Activated CD4-positive, alpha-beta T cell treated with anti-CD3 and anti-CD28 coated beads for 36 hours (primary cell): ENCODE measurements around the gene SLC25A13. TPM values are rescaled to one million over a fixed set of nuclear protein-coding genes. Genes with fewer than 3 reads are reported as not detected.

ENCODE experiments used
- ATAC-seq: fragments of 200-7000 bp; cut with Tn5 transposase; one replicate; pipeline ENCODE4 v1.10.0; 2021; ENCODE audit warnings: mild to moderate bottlenecking, moderate library complexity
- CTCF ChIA-PET: fragments of 350-600 bp; sonication (Branson Sonifier 250); formaldehyde crosslinking; loops from one replicate; lab custom pipeline; 2021; ENCODE audit warnings: antibody characterized with exemption; lab: Charles Lee
- POLR2A ChIA-PET: fragments of 350-600 bp; sonication (Branson Sonifier 250); formaldehyde crosslinking; loops from one replicate; lab custom pipeline; 2021; ENCODE audit warnings: antibody characterized with exemption, inconsistent platforms; lab: Charles Lee
- DNase-seq: peaks from one replicate; pipeline ENCODE4 v3.0.0-alpha.2; 2020
- H3K27ac Mint-ChIP-seq: one replicate; pipeline ENCODE4 v1.8.0; 2021; ENCODE audit warnings: mixed read lengths
- H3K27me3 Mint-ChIP-seq: one replicate; pipeline ENCODE4 v1.8.0; 2021; ENCODE audit warnings: mixed read lengths
- H3K36me3 Mint-ChIP-seq: one replicate; pipeline ENCODE4 v1.8.0; 2021; ENCODE audit warnings: low read depth, mixed read lengths
- H3K4me1 Mint-ChIP-seq: one replicate; pipeline ENCODE4 v1.8.0; 2021; ENCODE audit warnings: mixed read lengths
- H3K4me3 Mint-ChIP-seq: one replicate; pipeline ENCODE4 v1.8.0; 2021; ENCODE audit warnings: mild to moderate bottlenecking, moderate library complexity, mixed read lengths
- H3K9me3 Mint-ChIP-seq: one replicate; pipeline ENCODE4 v1.8.0; 2021; ENCODE audit warnings: low read depth, mixed read lengths
- intact Hi-C, 2 experiments: fragments of 100-400 bp; cut with DNase I in 1 of 2; cut with micrococcal nuclease in 1 of 2; formaldehyde crosslinking; loops; one replicate each; pipeline versions ENCODE4 v1.14.2 to v1.15.1; 2022 to 2024; cut with DNase I, micrococcal nuclease
- total RNA-seq, 2 experiments: library from RNA; stranded (reverse); gene quantifications; one replicate each; pipeline ENCODE4 v1.2.3, GENCODE V29; 2021

The SLC25A13 gene
- total RNA-seq, 2 experiments from 2014 or later: 10.3 to 11.3 TPM

DNA sequence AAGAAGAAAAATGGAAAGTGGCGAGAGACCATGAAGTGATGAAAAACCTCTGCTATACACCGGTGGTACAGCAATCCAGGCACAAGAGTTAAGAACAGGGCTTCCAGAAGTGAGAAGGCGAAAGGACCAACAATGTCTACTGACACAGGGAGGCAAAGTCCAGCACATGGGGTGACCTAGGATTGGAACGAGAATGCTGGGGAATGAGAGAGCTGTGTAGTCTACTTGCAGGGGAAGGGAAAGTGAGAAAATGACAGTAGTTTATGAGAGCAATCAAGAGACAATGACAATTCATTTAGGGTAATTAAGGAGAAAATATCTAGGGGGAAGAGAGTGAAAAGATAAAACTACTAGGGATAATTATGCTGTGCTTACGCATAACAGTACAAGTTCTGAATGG is 169.2 kb downstream of the SLC25A13 start:
- Mint-ChIP-seq H3K27me3 (no peaks in the 10 kb centered on the region), H3K4me1 (no peaks in the 10 kb centered on the region), H3K27ac (no peak overlapping the region), H3K4me3 (no peak overlapping the region), H3K9me3 (no peaks in the 10 kb centered on the region), H3K36me3 (peaks cover 16% of the 10 kb centered on the region)
- no peak for ATAC-seq
- ChIA-PET POLR2A (no interaction called here), CTCF (interaction anchor here (1.2 kb wide), 1 partner anchor 23 kb away, joined by 4 read pairs; no protein-coding TSS in a partner anchor)
- DNase-seq: no peak
- intact Hi-C loops: no loop called here

DNA sequence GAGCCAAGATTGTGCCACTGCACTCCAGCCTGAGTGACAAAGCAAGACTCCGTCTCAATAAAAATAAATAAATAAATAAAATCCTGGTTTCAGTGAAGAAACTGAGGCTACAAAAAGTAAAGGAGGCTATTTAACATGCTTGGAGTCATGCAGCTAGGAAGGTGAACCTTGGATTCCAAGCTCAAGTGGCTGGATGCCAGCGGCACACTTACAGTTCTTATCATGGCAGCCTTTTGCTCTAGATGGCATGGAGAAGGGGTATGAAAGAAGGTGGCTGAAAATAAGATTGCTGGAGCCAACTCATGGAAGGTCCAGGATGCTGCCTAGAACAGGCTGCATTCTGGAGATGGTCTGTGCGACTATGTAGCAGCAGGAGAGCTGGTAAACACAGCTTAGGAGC is 170.0 kb downstream of the SLC25A13 start:
- peaks cover 15% of the 10 kb centered on the region for H3K36me3 Mint-ChIP-seq
- intact Hi-C loops: no loop called here
- no peak overlapping the region for H3K27ac Mint-ChIP-seq
- POLR2A ChIA-PET: no interaction called here
- no peak for ATAC-seq
- H3K9me3 Mint-ChIP-seq: no peaks in the 10 kb centered on the region
- CTCF ChIA-PET: no interaction called here
- H3K27me3 Mint-ChIP-seq: no peaks in the 10 kb centered on the region
- H3K4me1 Mint-ChIP-seq: no peaks in the 10 kb centered on the region
- DNase-seq: no peak
- H3K4me3 Mint-ChIP-seq: no peak overlapping the region

DNA sequence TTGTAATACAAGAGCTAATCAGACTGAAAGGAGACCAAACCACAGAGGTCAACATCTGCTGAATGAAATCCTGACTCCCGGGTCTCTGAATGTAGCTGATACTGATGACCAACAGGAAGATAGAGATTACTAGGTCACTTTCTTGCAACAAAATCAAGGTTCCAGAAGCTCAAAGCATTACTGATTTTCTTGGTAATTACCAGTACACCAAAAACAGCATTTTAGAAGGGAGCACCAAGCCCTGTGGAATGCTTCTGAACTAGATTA is 177.7 kb downstream of the SLC25A13 start:
- ATAC-seq: no peak
- no peaks in the 10 kb centered on the region for H3K4me1 Mint-ChIP-seq
- CTCF ChIA-PET: no interaction called here
- no peaks in the 10 kb centered on the region for H3K27me3 Mint-ChIP-seq
- H3K9me3 Mint-ChIP-seq: no peaks in the 10 kb centered on the region
- intact Hi-C loops: no loop called here
- no peak for DNase-seq
- POLR2A ChIA-PET: interaction anchor here (0.6 kb wide), 1 partner anchor 154 kb away, joined by 4 read pairs; no protein-coding TSS in a partner anchor
- no peak overlapping the region for H3K4me3 Mint-ChIP-seq
- no peak overlapping the region for H3K27ac Mint-ChIP-seq
- peaks cover 26% of the 10 kb centered on the region for H3K36me3 Mint-ChIP-seq

GRCh38 chr7:96143495-96144259 is 178.2 kb downstream of the SLC25A13 start:
- no peak overlapping the region for H3K4me3 Mint-ChIP-seq
- ChIA-PET CTCF (no interaction called here), POLR2A (interaction anchor here (0.6 kb wide), 1 partner anchor 155 kb away, joined by 4 read pairs; no protein-coding TSS in a partner anchor)
- no peak overlapping the region for H3K27ac Mint-ChIP-seq
- no peaks in the 10 kb centered on the region for H3K27me3 Mint-ChIP-seq
- H3K4me1 Mint-ChIP-seq: no peaks in the 10 kb centered on the region
- ATAC-seq (no peak), DNase-seq (no peak)
- intact Hi-C loops: no loop called here
- peaks cover 26% of the 10 kb centered on the region for H3K36me3 Mint-ChIP-seq
- no peaks in the 10 kb centered on the region for H3K9me3 Mint-ChIP-seq

- intact Hi-C loops: no loop called here
- no peaks in the 10 kb centered on the region for H3K27me3 Mint-ChIP-seq
These were observed 185.2 kb downstream of the SLC25A13 start for GRCh38 chr7:96136600-96137239.

DNA sequence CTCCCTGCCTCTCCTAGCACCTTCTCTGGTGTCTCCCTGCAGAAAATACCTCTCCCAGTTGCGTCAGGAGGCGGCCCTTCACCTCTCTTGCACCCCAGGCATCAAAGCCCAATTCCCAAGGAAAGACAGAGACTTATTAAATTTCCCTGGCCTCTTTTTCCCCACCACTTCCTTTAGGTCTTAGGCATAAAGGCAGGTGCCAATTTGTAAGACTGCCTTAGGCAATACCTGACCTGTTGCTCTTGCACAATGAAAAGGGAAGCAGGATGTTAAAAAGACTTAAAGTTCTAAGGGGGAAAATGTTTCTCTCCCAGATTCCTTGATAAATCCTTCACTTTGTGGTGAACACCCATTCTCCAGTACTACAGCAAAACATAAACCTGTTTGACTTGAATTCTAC is 186.7 kb downstream of the SLC25A13 start:
- no peak overlapping the region for H3K27ac Mint-ChIP-seq

More at GRCh38 chr7:96136600-96137239, 185.2 kb downstream of the SLC25A13 start:
- H3K9me3 Mint-ChIP-seq: no peaks in the 10 kb centered on the region
- H3K4me1 Mint-ChIP-seq: no peaks in the 10 kb centered on the region
- no peak overlapping the region for H3K27ac Mint-ChIP-seq
- H3K4me3 Mint-ChIP-seq: no peak overlapping the region
- no peak for ATAC-seq
- ChIA-PET POLR2A (no interaction called here), CTCF (no interaction called here)
- H3K36me3 Mint-ChIP-seq: peaks cover 20% of the 10 kb centered on the region
- no peak for DNase-seq

DNA sequence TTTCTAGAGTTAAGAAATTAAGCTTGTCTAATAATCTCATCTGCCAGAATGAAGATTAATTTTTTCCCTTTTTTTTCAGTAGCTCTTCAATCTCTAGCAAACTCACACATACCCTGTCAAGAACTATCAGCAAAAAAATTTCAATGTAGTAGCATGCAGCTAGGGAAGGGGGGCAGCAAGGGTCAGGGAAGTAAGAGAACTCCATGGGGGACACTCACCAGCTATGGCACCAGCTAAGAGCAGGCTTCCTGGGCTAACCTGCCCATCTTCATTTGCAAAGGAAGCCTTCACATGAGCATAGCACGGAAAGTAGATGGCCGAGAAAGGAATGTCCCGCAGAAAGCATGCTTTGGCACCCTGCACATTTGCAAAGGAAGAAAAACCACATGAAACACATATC is 190.4 kb downstream of the SLC25A13 start:
- Mint-ChIP-seq H3K4me1 (no peaks in the 10 kb centered on the region), H3K27me3 (no peaks in the 10 kb centered on the region), H3K36me3 (peaks cover 28% of the 10 kb centered on the region), H3K4me3 (no peak overlapping the region), H3K27ac (no peak overlapping the region), H3K9me3 (no peaks in the 10 kb centered on the region)
- ChIA-PET POLR2A (no interaction called here), CTCF (interaction anchor here (1.5 kb wide), 1 partner anchor 44 kb away, joined by 3 read pairs; no protein-coding TSS in a partner anchor)
- ATAC-seq (no peak), DNase-seq (no peak)
- intact Hi-C loops: no loop called here

More for the DNA sequence above, 186.7 kb downstream of the SLC25A13 start:
- Mint-ChIP-seq H3K4me1 (no peaks in the 10 kb centered on the region), H3K9me3 (no peaks in the 10 kb centered on the region), H3K4me3 (no peak overlapping the region), H3K27me3 (no peaks in the 10 kb centered on the region), H3K36me3 (peaks cover 20% of the 10 kb centered on the region)
- no peak for ATAC-seq
- POLR2A ChIA-PET: no interaction called here
- no peak for DNase-seq
- intact Hi-C loops: no loop called here
- CTCF ChIA-PET: no interaction called here

DNA sequence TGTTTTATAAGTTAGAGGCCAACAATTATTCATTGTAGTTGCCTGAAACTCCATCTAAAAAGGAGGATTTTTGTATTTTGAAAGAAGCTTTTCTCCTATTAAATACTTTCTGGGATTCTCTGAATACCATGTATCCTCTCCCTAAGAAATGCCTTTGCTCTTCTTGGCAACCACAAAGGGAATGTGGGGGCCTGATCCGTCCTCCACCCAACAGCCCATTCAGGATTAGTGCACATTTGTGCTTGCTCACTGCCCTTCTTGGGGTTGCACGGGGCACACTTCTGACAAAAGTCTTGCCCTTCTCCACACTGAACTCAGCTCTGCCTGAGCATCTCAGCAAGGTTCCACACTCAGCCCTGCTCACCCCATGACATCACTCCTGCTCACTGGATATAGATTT is 194.2 kb downstream of the SLC25A13 start:
- no peak for ATAC-seq
- H3K27me3 Mint-ChIP-seq: no peaks in the 10 kb centered on the region
- CTCF ChIA-PET: no interaction called here

DNA sequence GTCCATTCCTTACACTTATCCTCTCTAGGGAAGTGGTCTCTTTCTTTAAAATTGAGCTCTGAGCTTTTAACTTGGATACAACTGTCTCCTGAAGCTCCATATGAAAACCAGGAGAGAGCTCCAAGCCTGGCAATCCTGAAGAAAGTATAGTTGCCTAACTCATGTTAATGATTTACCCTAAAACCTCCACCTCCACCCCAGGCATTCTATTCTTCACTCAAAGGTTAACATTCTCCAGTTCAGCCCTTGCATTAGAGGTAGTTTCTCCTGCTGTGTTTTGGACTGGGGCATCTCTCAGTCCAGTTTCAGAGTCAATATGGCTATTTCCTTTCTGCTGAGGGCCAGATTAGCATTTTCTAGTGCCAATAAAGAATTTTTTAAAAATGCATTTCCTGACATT is 195.5 kb downstream of the SLC25A13 start:
- intact Hi-C loops: no loop called here

More for the DNA sequence above, 194.2 kb downstream of the SLC25A13 start:
- Mint-ChIP-seq H3K27ac (no peak overlapping the region), H3K4me1 (no peaks in the 10 kb centered on the region), H3K36me3 (peaks cover 17% of the 10 kb centered on the region), H3K9me3 (no peaks in the 10 kb centered on the region), H3K4me3 (no peak overlapping the region)
- POLR2A ChIA-PET: no interaction called here
- intact Hi-C loops: no loop called here
- no peak for DNase-seq

DNA sequence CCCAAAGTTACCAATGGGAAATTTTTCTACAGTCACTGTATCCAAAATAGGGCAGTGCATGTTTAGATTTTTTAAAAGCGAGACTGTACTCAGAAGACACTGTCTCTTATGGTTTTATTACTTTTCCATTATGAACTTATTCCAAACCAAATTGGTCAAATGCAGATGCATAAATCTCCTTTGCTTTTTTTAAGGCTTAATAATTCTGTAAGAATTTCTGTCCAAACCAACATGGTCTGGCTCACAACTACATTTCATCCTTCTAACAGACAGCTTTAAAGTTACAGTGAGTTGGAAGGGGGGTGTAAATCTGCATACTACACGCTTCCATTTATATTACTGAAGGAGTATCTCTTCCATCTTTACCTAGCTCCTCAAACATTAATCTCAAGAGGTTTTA is 199.2 kb downstream of the SLC25A13 start:
- no peaks in the 10 kb centered on the region for H3K4me1 Mint-ChIP-seq
- H3K36me3 Mint-ChIP-seq: peaks cover 10% of the 10 kb centered on the region
- no peak overlapping the region for H3K4me3 Mint-ChIP-seq
- ChIA-PET POLR2A (no interaction called here), CTCF (no interaction called here)
- ATAC-seq (no peak), DNase-seq (no peak)
- no peaks in the 10 kb centered on the region for H3K27me3 Mint-ChIP-seq
- no peak overlapping the region for H3K27ac Mint-ChIP-seq
- H3K9me3 Mint-ChIP-seq: no peaks in the 10 kb centered on the region
- intact Hi-C loops: no loop called here

More for the DNA sequence above, 195.5 kb downstream of the SLC25A13 start:
- H3K36me3 Mint-ChIP-seq: peaks cover 11% of the 10 kb centered on the region
- H3K4me1 Mint-ChIP-seq: no peaks in the 10 kb centered on the region
- DNase-seq: no peak
- H3K27me3 Mint-ChIP-seq: no peaks in the 10 kb centered on the region
- CTCF ChIA-PET: no interaction called here
- H3K27ac Mint-ChIP-seq: no peak overlapping the region
- H3K4me3 Mint-ChIP-seq: no peak overlapping the region
- POLR2A ChIA-PET: no interaction called here
- no peaks in the 10 kb centered on the region for H3K9me3 Mint-ChIP-seq
- no peak for ATAC-seq

DNA sequence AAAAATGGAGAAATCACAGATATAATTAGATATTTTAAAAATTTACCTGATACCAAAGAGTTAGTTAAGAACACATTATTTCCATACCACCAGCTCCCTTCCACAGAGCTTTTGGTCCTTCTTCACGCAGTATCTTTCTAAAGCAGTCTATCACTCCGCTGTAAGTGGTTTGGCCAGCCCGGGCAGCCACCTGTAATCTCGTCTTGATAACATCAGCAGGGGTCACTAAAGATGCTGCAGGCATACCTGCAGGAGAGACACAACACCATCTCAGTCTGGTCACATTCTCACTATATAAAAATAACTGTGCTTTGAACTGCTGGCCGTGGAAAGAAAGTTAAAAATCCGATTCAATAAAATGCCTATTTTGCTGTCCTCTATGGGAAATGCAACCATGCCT is 200.1 kb downstream of the SLC25A13 start:
- H3K4me3 Mint-ChIP-seq: no peak overlapping the region
- POLR2A ChIA-PET: no interaction called here
- H3K9me3 Mint-ChIP-seq: no peaks in the 10 kb centered on the region
- H3K27me3 Mint-ChIP-seq: no peaks in the 10 kb centered on the region
- H3K27ac Mint-ChIP-seq: no peak overlapping the region
- no peaks in the 10 kb centered on the region for H3K4me1 Mint-ChIP-seq
- intact Hi-C loops: no loop called here
- H3K36me3 Mint-ChIP-seq: peaks cover 10% of the 10 kb centered on the region
- ATAC-seq: no peak
- DNase-seq: no peak
- CTCF ChIA-PET: interaction anchor here (0.6 kb wide), 1 partner anchor 20 kb away, joined by 3 read pairs; no protein-coding TSS in a partner anchor
